Stomach (tissue), 9 donors: ENCODE measurements around the gene PLCB4. TPM values are rescaled to one million over a fixed set of nuclear protein-coding genes. Genes with fewer than 3 reads are reported as not detected.

Experiments
- DNase-seq, 2 donors: peaks; one replicate each; pipeline versions ENCODE4 v3.0.0 to v3.0.0-alpha.2; 2013 to 2019
- H3K27ac ChIP-seq, 5 donors: fragments of 200-600 bp in 4 of 5; sonication (generic) in 4 of 5; one replicate each; pipeline ENCODE4 v1.5.1; 2013 to 2019; ENCODE audit warnings: mild to moderate bottlenecking in 1 of 5, moderate library complexity in 1 of 5
- H3K27me3 ChIP-seq, 3 donors: fragments of 200-600 bp; sonication (generic); one replicate each; pipeline ENCODE4 v1.5.1; 2017 to 2019; ENCODE audit warnings: mixed run types in 1 of 3
- H3K36me3 ChIP-seq, 4 donors: fragments of 200-600 bp; sonication (generic); 1 replicate in 3 of 4; 2 replicates in 1 of 4; pipeline ENCODE4 v1.5.1; 2016 to 2019
- H3K4me1 ChIP-seq, 4 donors: fragments of 200-600 bp; sonication (generic); one replicate each; pipeline ENCODE4 v1.5.1; 2016 to 2019
- H3K4me3 ChIP-seq, 4 donors: fragments of 200-600 bp; sonication (generic) in 3 of 4; one replicate each; pipeline ENCODE4 v1.5.1; 2016 to 2019; ENCODE audit warnings: mild to moderate bottlenecking in 1 of 4
- H3K9me3 ChIP-seq, 4 donors: fragments of 200-600 bp; sonication (generic); one replicate each; pipeline ENCODE4 v1.5.1; 2016 to 2019
- CTCF ChIP-seq, 7 experiments: fragments of 450-650 bp in 4 of 7; fragments of 200-600 bp in 3 of 7; sonication (generic) in 3 of 7; IDR thresholded peaks; one replicate each; pipeline ENCODE4 v1.5.1; 2016 to 2019; ENCODE audit warnings: antibody characterized with exemption in 7 of 7, control low read depth in 2 of 7, mild to moderate bottlenecking in 1 of 7
- EP300 ChIP-seq: sonication (generic); formaldehyde crosslinking; IDR thresholded peaks from one replicate; pipeline ENCODE4 v1.6.1; 2017; ENCODE audit warnings: antibody characterized with exemption
- POLR2A ChIP-seq, 4 donors: fragments of 450-650 bp; IDR thresholded peaks; one replicate each; pipeline ENCODE4 v1.6.1; 2016; ENCODE audit warnings: antibody characterized with exemption in 4 of 4, control low read depth in 2 of 4, mild to moderate bottlenecking in 1 of 4, moderate library complexity in 1 of 4
- POLR2AphosphoS5 ChIP-seq, 3 donors: sonication (generic); formaldehyde crosslinking; IDR thresholded peaks; one replicate each; pipeline ENCODE4 v1.6.1; 2016; ENCODE audit warnings: antibody characterized with exemption in 3 of 3
- WGBS, 5 donors: extraction: QIAGEN DNeasy Blood & Tissue Kit in 3 of 5; methylation state at CpG; one replicate each; pipeline versions ENCODE4 v1.1.5 to v1.1.7; 2013 to 2018; 5-methylcytosine and 5-hydroxymethylcytosine counted together
- intact Hi-C: fragments of 100-400 bp; cut with DNase I; formaldehyde crosslinking; loops from one replicate; pipeline ENCODE4 v1.15.1; 2023; ENCODE audit warnings: low total_unique reads
- polyA plus RNA-seq, 3 donors: library from polyadenylated mRNA; stranded (reverse); fragments of 200-250 nt; gene quantifications; one replicate each; pipeline ENCODE4 v1.2.3, GENCODE V29; 2013
- total RNA-seq, 5 donors: library from RNA; depleted of rRNA; stranded (reverse); fragments of >200 nt; gene quantifications; one replicate each; pipeline versions ENCODE4 v1.1.0 to v1.2.3, GENCODE V29; 2014 to 2016
- donor health status: healthy with polysubstance abuse.
- donor health status: Bipolar disorder and iron deficiency.
- donor health status: healthy.

Gene PLCB4
- total and polyA plus RNA-seq, 8 donors, result 5.3 to 29.4 (median 22.3) TPM

- Histone ChIP-seq H3K27ac (no peak overlapping the region), H3K4me3 (no peak overlapping the region), H3K27me3 (peaks cover 0 to 74% (median 28%) of the 10 kb centered on the region in 3 donors), H3K4me1 (peaks cover 14 to 26% (median 21%) of the 10 kb centered on the region in 4 donors), H3K9me3 (no peaks in the 10 kb centered on the region), H3K36me3 (no peaks in the 10 kb centered on the region)
- DNase-seq, result no peak
- WGBS, 5 donors, result 58 to 63% (median 59%) methylated on average over 7 to 8 of the region's 8 CpGs
- TF ChIP-seq POLR2AphosphoS5 (IDR thresholded peaks at IDR 0.05), result no peak
- TF ChIP-seq EP300, result no peak
- TF ChIP-seq POLR2A (IDR thresholded peaks at IDR 0.05), result no peak
- no peak for TF ChIP-seq CTCF (IDR thresholded peaks at IDR 0.05)
- intact Hi-C loops, result no loop called here
These were observed 448.6 kb downstream of the PLCB4 start for GRCh38 chr20:9517297-9518162.

GRCh38 chr20:9518576-9519175 lies 449.8 kb downstream of the PLCB4 start:
- Histone ChIP-seq H3K9me3 (no peaks in the 10 kb centered on the region), H3K27me3 (peaks cover 0 to 70% (median 28%) of the 10 kb centered on the region in 3 donors), H3K27ac (no peak overlapping the region), H3K36me3 (no peaks in the 10 kb centered on the region), H3K4me1 (peaks cover 14 to 26% (median 21%) of the 10 kb centered on the region in 4 donors), H3K4me3 (no peak overlapping the region)
- 36 to 46% (median 41%) methylated on average over 8 of the region's 8 CpGs for WGBS, 5 donors
- intact Hi-C loops, result no loop called here
- no peak for TF ChIP-seq CTCF (IDR thresholded peaks at IDR 0.05)
- no peak for TF ChIP-seq POLR2AphosphoS5 (IDR thresholded peaks at IDR 0.05)
- no peak for TF ChIP-seq POLR2A (IDR thresholded peaks at IDR 0.05)
- TF ChIP-seq EP300, result no peak
- DNase-seq, result no peak

- intact Hi-C loops, result no loop called here
- H3K27me3 ChIP-seq, result peaks cover 0 to 56% (median 19%) of the 10 kb centered on the region in 3 donors
- H3K27ac ChIP-seq, result no peak overlapping the region
- no peak overlapping the region for H3K4me3 ChIP-seq
- no peaks in the 10 kb centered on the region for H3K36me3 ChIP-seq
- peaks cover 10 to 17% (median 14%) of the 10 kb centered on the region in 4 donors for H3K4me1 ChIP-seq
- TF ChIP-seq POLR2A (IDR thresholded peaks at IDR 0.05) (no peak), CTCF (IDR thresholded peaks at IDR 0.05) (no peak), EP300 (no peak), POLR2AphosphoS5 (IDR thresholded peaks at IDR 0.05) (no peak)
- no peak for DNase-seq
- no peaks in the 10 kb centered on the region for H3K9me3 ChIP-seq
- 67 to 82% (median 75%) methylated on average over 4 of the region's 4 CpGs for WGBS, 5 donors
These were observed 451.2 kb downstream of the PLCB4 start for GRCh38 chr20:9520086-9520485.

GRCh38 chr20:9523636-9524035 lies 454.7 kb downstream of the PLCB4 start:
- Histone ChIP-seq H3K9me3 (no peaks in the 10 kb centered on the region), H3K36me3 (no peaks in the 10 kb centered on the region), H3K4me3 (no peak overlapping the region), H3K27ac (no peak overlapping the region), H3K4me1 (no peaks in the 10 kb centered on the region), H3K27me3 (peaks cover 0 to 21% (median 0%) of the 10 kb centered on the region in 3 donors)
- no peak for DNase-seq
- intact Hi-C loops, result no loop called here
- TF ChIP-seq POLR2A (IDR thresholded peaks at IDR 0.05) (no peak), CTCF (IDR thresholded peaks at IDR 0.05) (no peak), POLR2AphosphoS5 (IDR thresholded peaks at IDR 0.05) (no peak), EP300 (no peak)
- 72 to 93% (median 79%) methylated on average over 3 of the region's 3 CpGs for WGBS, 5 donors
